Heart right ventricle (tissue), 16 donors: ENCODE data around the gene AP1S2. TPM values are rescaled to one million over a fixed set of nuclear protein-coding genes. Genes with fewer than 3 reads are reported as not detected.

ENCODE experiments used
- ATAC-seq, 8 donors: fragments of 200-7000 bp; cut with Tn5 transposase; one replicate each; pipeline ENCODE4 v1.9.1; 2020; ENCODE audit warnings: mild to moderate bottlenecking in 8 of 8, moderate library complexity in 8 of 8, moderate number of reproducible peaks in 1 of 8
- DNase-seq, 2 donors: peaks; one replicate each; pipeline ENCODE4 v3.0.0-alpha.2; 2020
- H3K27ac ChIP-seq, 10 donors: fragments of 200-600 bp; sonication (generic) in 2 of 10; one replicate each; pipeline versions ENCODE4 v1.5.0 to v1.8.0; 2020 to 2022; ENCODE audit warnings: mild to moderate bottlenecking in 3 of 10
- H3K27me3 ChIP-seq, 7 donors: fragments of 200-600 bp; one replicate each; pipeline ENCODE4 v1.8.0; 2021 to 2022; ENCODE audit warnings: mild to moderate bottlenecking in 2 of 7
- H3K36me3 ChIP-seq, 9 donors: fragments of 200-600 bp; sonication (generic) in 1 of 9; one replicate each; pipeline versions ENCODE4 v1.5.0 to v1.8.0; 2020 to 2022; ENCODE audit warnings: mild to moderate bottlenecking in 2 of 9
- H3K4me1 ChIP-seq, 9 donors: fragments of 200-600 bp; sonication (generic) in 1 of 9; one replicate each; pipeline versions ENCODE4 v1.5.0 to v1.8.0; 2020 to 2022; ENCODE audit warnings: mild to moderate bottlenecking in 4 of 9
- H3K4me3 ChIP-seq, 10 donors: fragments of 200-600 bp; sonication (generic) in 2 of 10; one replicate each; pipeline versions ENCODE4 v1.5.0 to v1.8.0; 2020 to 2022; ENCODE audit warnings: mild to moderate bottlenecking in 7 of 10, moderate library complexity in 2 of 10
- H3K9me3 ChIP-seq, 11 donors: fragments of 200-600 bp in 10 of 11; sonication (generic) in 2 of 11; one replicate each; pipeline versions ENCODE4 v1.5.0 to v1.8.0; 2013 to 2022; ENCODE audit warnings: mild to moderate bottlenecking in 2 of 11, control low read depth in 1 of 11, moderate library complexity in 1 of 11
- CTCF ChIP-seq, 9 donors: fragments of 200-600 bp; sonication (generic) in 2 of 9; IDR thresholded peaks; one replicate each; pipeline versions ENCODE4 v1.5.0 to v1.8.0; 2021 to 2022; ENCODE audit warnings: antibody characterized with exemption in 9 of 9, mild to moderate bottlenecking in 5 of 9, moderate library complexity in 1 of 9
- WGBS, 2 donors: extraction: QIAGEN DNeasy Blood & Tissue Kit; methylation state at CpG; one replicate each; pipeline ENCODE4 v1.1.7; 2013; ENCODE audit warnings: inconsistent platforms in 1 of 2; 5-methylcytosine and 5-hydroxymethylcytosine counted together
- intact Hi-C, 10 donors: fragments of 100-400 bp; cut with DNase I; formaldehyde crosslinking; loops; one replicate each; pipeline versions ENCODE4 v1.11.1 to v1.14.2; 2022
- polyA plus RNA-seq, 2 donors: library from polyadenylated mRNA; stranded (reverse); fragments of 200-250 nt; gene quantifications; one replicate each; pipeline ENCODE4 v1.2.3, GENCODE V29; 2013
- total RNA-seq, 10 donors: library from RNA; stranded (reverse); fragmentation: NEBNext Ultra II Directional in 3 of 10; extraction: Animal tissue kit (Norgen Biotek cat#: 25700) in 3 of 10; gene quantifications; one replicate each; pipeline versions ENCODE4 v1.2.1 to v1.2.4, GENCODE V29; 2021 to 2023
- donor health status: Arrhythmogenic right ventricular cardiomyopathy.
- donor health status: ischemic (EF 13 %, LVEDD 7.1; RV severe dilation, severe dysfunction).
- donor health status: healthy with polysubstance abuse.
- donor health status: DM: no; HTN: yes; CAD: no.
- donor health status: DM: no; HTN: no; CAD: no.
- donor health status: ischemic (EF 25% LVEDD 6.9; RV normal size, moderate dysfunction).
- donor health status: ischemic (EF 25% LVEDD 5.7; RV mildly dilated, moderate dysfunction).
- donor health status: healthy.
- donor health status: DM: yes; HTN: yes; CAD: no.
- donor health status: Ischemic cardiomyopathy.
- donor health status: ischemic (EF 35%, LVEDD 5.7; RV mildly dilated, moderate dysfunction).
- donor health status: nonischemic (EF 11% LVEDD 7.7; RV severe dilation, severe dysfunction).
- donor health status: DM: yes; HTN: yes; CAD: no.
- donor health status: PGD.
- donor health status: ischemic (EF 29% LVEDD 5.4; RV normal size, mild dysfunction).
- donor health status: nonischemic (EF 23%, LVEDD 6.1; RV moderate dilation, normal function).

AP1S2 gene
- total and polyA plus RNA-seq, 12 donors, result 47.4 to 191 (median 124) TPM

- TF ChIP-seq CTCF (IDR thresholded peaks at IDR 0.05), result peak in 6 of 9 donors; percentile 20 to 39 (median 29)
- 35% methylated on average over 5 of the region's 5 CpGs for whole genome bisulfite sequencing, 2 donors
- Histone ChIP-seq H3K27me3 (peaks cover 0 to 72% (median 0%) of the 10 kb centered on the region in 7 donors), H3K9me3 (no peaks in the 10 kb centered on the region), H3K27ac (peak overlapping the region in 9 of 10 donors; percentile 9 to 79 (median 67)), H3K4me1 (peaks cover 0 to 51% (median 5%) of the 10 kb centered on the region in 9 donors), H3K36me3 (peaks cover 0 to 26% (median 0%) of the 10 kb centered on the region in 9 donors), H3K4me3 (no peak overlapping the region)
- intact Hi-C loops, result no loop called here
- DNase-seq (no peak), ATAC-seq (peak in 5 of 8 donors; percentile 12 to 55 (median 38))
Observed at GRCh38 chrX:15849555-15849954, 5.1 kb downstream of the AP1S2 start.

- TF ChIP-seq CTCF (IDR thresholded peaks at IDR 0.05), result no peak
- peak overlapping the region in 1 of 10 donors; percentile 1 for H3K4me3 ChIP-seq
- H3K4me1 ChIP-seq, result peaks cover 0 to 51% (median 8%) of the 10 kb centered on the region in 9 donors
- intact Hi-C loops, result no loop called here
- peak overlapping the region; percentile 16 to 79 (median 70) for H3K27ac ChIP-seq
- DNase-seq, result no peak
- peaks cover 0 to 36% (median 0%) of the 10 kb centered on the region in 9 donors for H3K36me3 ChIP-seq
- H3K27me3 ChIP-seq, result peaks cover 0 to 69% (median 0%) of the 10 kb centered on the region in 7 donors
- H3K9me3 ChIP-seq, result no peaks in the 10 kb centered on the region
- ATAC-seq, result peak in 7 of 8 donors; percentile 55 to 89 (median 80)
- WGBS, 2 donors, result 38 to 60% methylated on average over 1 of the region's 1 CpG
Observed at GRCh38 chrX:15848576-15848975, 6.0 kb downstream of the AP1S2 start.

DNA sequence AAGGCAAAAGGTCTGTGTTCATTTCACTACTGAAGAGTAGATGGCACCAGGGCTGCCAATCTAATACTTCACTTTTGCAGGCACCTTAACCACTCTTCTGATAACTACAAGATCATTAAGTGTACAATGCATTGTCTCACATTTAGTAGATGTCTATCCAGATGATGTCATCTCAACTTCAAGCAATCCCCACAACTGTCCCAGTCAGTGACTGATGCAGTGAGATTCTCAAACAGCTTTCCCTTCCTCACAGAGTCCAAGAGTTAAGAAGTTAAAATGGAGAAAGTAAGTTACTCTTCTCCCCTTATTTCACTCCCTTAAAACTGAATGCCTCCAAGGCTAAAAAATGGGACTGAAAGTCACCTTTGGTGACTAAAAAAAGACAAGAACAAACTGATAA lies 10.7 kb downstream of the AP1S2 start:
- Histone ChIP-seq H3K27ac (no peak overlapping the region), H3K4me1 (peaks cover 0 to 29% (median 5%) of the 10 kb centered on the region in 9 donors), H3K36me3 (peaks cover 0 to 61% (median 0%) of the 10 kb centered on the region in 9 donors), H3K9me3 (no peaks in the 10 kb centered on the region), H3K27me3 (peaks cover 0 to 36% (median 0%) of the 10 kb centered on the region in 7 donors), H3K4me3 (no peak overlapping the region)
- DNase-seq, result no peak
- intact Hi-C loops, result no loop called here
- ATAC-seq, result no peak
- no peak for TF ChIP-seq CTCF (IDR thresholded peaks at IDR 0.05)

DNA sequence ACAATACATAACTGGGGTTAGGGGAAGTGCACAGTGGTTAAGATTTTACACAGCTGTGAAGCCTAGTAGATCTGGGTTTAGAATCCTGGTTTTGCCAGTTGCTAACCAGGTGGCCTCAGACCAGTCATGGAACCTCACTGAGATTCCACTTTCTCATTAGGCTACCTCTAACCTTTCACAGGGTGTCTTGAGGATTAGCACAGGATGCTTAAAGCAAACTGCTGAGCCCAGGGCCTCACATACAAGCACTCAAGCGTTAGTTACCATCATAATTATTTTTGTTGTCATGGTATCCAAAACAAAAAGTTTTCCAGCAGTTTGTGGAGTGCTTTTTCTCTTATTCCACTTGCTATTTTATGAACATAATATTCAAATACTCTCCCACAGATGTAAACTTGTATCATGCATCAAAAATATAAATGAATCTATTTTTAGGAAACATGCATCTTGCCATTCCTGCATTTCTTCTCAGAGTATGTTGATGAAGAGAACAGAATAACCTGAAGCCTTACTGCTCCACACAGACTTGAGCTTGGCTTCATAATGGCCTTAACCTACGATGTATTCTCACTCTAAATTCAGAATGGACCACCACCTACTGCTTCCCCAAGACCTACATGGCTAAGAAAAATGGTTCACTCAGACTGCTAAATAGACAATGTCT lies 12.6 kb downstream of the AP1S2 start:
- intact Hi-C loops, result no loop called here
- TF ChIP-seq CTCF (IDR thresholded peaks at IDR 0.05), result no peak
- 60 to 64% methylated on average over 2 of the region's 2 CpGs for WGBS, 2 donors
- H3K27me3 ChIP-seq, result peaks cover 0 to 30% (median 0%) of the 10 kb centered on the region in 7 donors
- no peak overlapping the region for H3K4me3 ChIP-seq
- H3K36me3 ChIP-seq, result peaks cover 0 to 67% (median 0%) of the 10 kb centered on the region in 9 donors
- H3K9me3 ChIP-seq, result no peaks in the 10 kb centered on the region
- DNase-seq (no peak), ATAC-seq (no peak)
- H3K27ac ChIP-seq, result no peak overlapping the region
- H3K4me1 ChIP-seq, result peaks cover 0 to 19% (median 0%) of the 10 kb centered on the region in 9 donors
